Heart left ventricle (tissue), 16 donors: ENCODE data around the gene SLC7A4. TPM values are rescaled to one million over a fixed set of nuclear protein-coding genes. Genes with fewer than 3 reads are reported as not detected.
A peak's percentile ranks its signal among the peaks of the same experiment; 100 is the strongest.

ENCODE experiments used
- ATAC-seq, 4 donors: fragments of 200-7000 bp; cut with Tn5 transposase; one replicate each; pipeline ENCODE4 v1.9.1; 2020 to 2022; ENCODE audit warnings: moderate library complexity in 4 of 4, mild to moderate bottlenecking in 3 of 4, moderate number of reproducible peaks in 1 of 4
- DNase-seq, 5 donors: peaks; one replicate each; pipeline ENCODE4 v3.0.0-alpha.2; 2020
- H3K27ac ChIP-seq, 12 donors: fragments of 200-600 bp; sonication (generic) in 4 of 12; one replicate each; pipeline versions ENCODE4 v1.5.0 to v1.8.0; 2016 to 2022; ENCODE audit warnings: mild to moderate bottlenecking in 2 of 12
- H3K27me3 ChIP-seq, 9 donors: fragments of 200-600 bp; sonication (generic) in 2 of 9; one replicate each; pipeline versions ENCODE4 v1.5.1 to v1.8.0; 2016 to 2022; ENCODE audit warnings: mild to moderate bottlenecking in 3 of 9
- H3K36me3 ChIP-seq, 9 donors: fragments of 200-600 bp; sonication (generic) in 2 of 9; one replicate each; pipeline versions ENCODE4 v1.5.0 to v1.8.0; 2018 to 2022; ENCODE audit warnings: mild to moderate bottlenecking in 2 of 9
- H3K4me1 ChIP-seq, 12 donors: fragments of 200-600 bp; sonication (generic) in 4 of 12; one replicate each; pipeline versions ENCODE4 v1.5.0 to v1.8.0; 2016 to 2022; ENCODE audit warnings: mild to moderate bottlenecking in 3 of 12
- H3K4me3 ChIP-seq, 12 donors: fragments of 200-600 bp; sonication (generic) in 4 of 12; one replicate each; pipeline versions ENCODE4 v1.5.0 to v1.8.0; 2017 to 2022; ENCODE audit warnings: mild to moderate bottlenecking in 9 of 12, moderate library complexity in 4 of 12
- H3K9me3 ChIP-seq, 12 donors: fragments of 200-600 bp; sonication (generic) in 4 of 12; one replicate each; pipeline versions ENCODE4 v1.5.0 to v1.8.0; 2016 to 2022; ENCODE audit warnings: mild to moderate bottlenecking in 1 of 12
- CTCF ChIP-seq, 12 donors: fragments of 200-600 bp; sonication (generic) in 4 of 12; IDR thresholded peaks; one replicate each; pipeline versions ENCODE4 v1.5.0 to v1.8.0; 2018 to 2022; ENCODE audit warnings: antibody characterized with exemption in 12 of 12, mild to moderate bottlenecking in 5 of 12
- POLR2A ChIP-seq, 2 donors: fragments of 450-650 bp; IDR thresholded peaks; one replicate each; pipeline ENCODE4 v1.6.1; 2017; ENCODE audit warnings: antibody characterized with exemption in 2 of 2, mild to moderate bottlenecking in 2 of 2, moderate library complexity in 2 of 2
- WGBS, 4 donors: extraction: QIAGEN DNeasy Blood & Tissue Kit in 2 of 4; methylation state at CpG; one replicate each; pipeline versions ENCODE4 v1.1.5 to v1.1.7; 2013 to 2018; 5-methylcytosine and 5-hydroxymethylcytosine counted together
- intact Hi-C, 10 donors: fragments of 100-400 bp; cut with DNase I; formaldehyde crosslinking; loops; one replicate each; pipeline versions ENCODE4 v1.11.1 to v1.14.2; 2022
- polyA plus RNA-seq, 2 donors: library from polyadenylated mRNA; stranded (reverse); fragments of 200-250 nt; gene quantifications; one replicate each; pipeline ENCODE4 v1.2.3, GENCODE V29; 2013
- total RNA-seq, 9 donors: library from RNA; depleted of rRNA in 2 of 9; stranded (reverse); fragments of >200 nt in 2 of 9; fragmentation: NEBNext Ultra II Directional in 3 of 9; extraction: Animal tissue kit (Norgen Biotek cat#: 25700) in 3 of 9; gene quantifications; one replicate each; pipeline versions ENCODE4 v1.1.0 to v1.2.4, GENCODE V29; 2016 to 2023
- donor health status: ischemic (EF 13 %, LVEDD 7.1; RV severe dilation, severe dysfunction).
- donor health status: healthy with polysubstance abuse.
- donor health status: DM: no; HTN: yes; CAD: no.
- donor health status: DM: no; HTN: no; CAD: no.
- donor health status: ischemic (EF 25% LVEDD 6.9; RV normal size, moderate dysfunction).
- donor health status: ischemic (EF 25% LVEDD 5.7; RV mildly dilated, moderate dysfunction).
- donor health status: healthy.
- donor health status: DM: yes; HTN: yes; CAD: no.
- donor health status: ischemic (EF 35%, LVEDD 5.7; RV mildly dilated, moderate dysfunction).
- donor health status: nonischemic (EF 11% LVEDD 7.7; RV severe dilation, severe dysfunction).
- donor health status: DM: yes; HTN: yes; CAD: no.
- donor health status: PGD.
- donor health status: ischemic (EF 29% LVEDD 5.4; RV normal size, mild dysfunction).
- donor health status: nonischemic (EF 23%, LVEDD 6.1; RV moderate dilation, normal function).

Gene SLC7A4
- total and polyA plus RNA-seq, 11 donors: 0.24 to 2.8 (median 0.31) TPM; not detected in 8

- DNase-seq (peak in 1 of 5 donors; percentile 11), ATAC-seq (no peak)
- intact Hi-C loops: no loop called here
- Histone ChIP-seq H3K36me3 (no peaks in the 10 kb centered on the region), H3K4me1 (peaks cover 0 to 6% (median 0%) of the 10 kb centered on the region in 12 donors), H3K27ac (no peak overlapping the region), H3K9me3 (no peaks in the 10 kb centered on the region), H3K4me3 (no peak overlapping the region), H3K27me3 (peaks cover 0 to 5% (median 0%) of the 10 kb centered on the region in 9 donors)
- 57 to 63% (median 59%) methylated on average over 7 of the region's 7 CpGs for WGBS, 4 donors
- TF ChIP-seq CTCF (IDR thresholded peaks at IDR 0.05): no peak
- no peak for TF ChIP-seq POLR2A (IDR thresholded peaks at IDR 0.05)
Observed at GRCh38 chr22:21055880-21056319, 23.5 kb upstream of the SLC7A4 start.

- no peak for ATAC-seq
- intact Hi-C loops: no loop called here
Observed at GRCh38 chr22:21055564-21055834, 23.1 kb upstream of the SLC7A4 start.

GRCh38 chr22:21054714-21055563, 22.6 kb upstream of the SLC7A4 start:
- ATAC-seq: no peak
- WGBS, 4 donors: 88% methylated on average over 6 to 11 of the region's 11 CpGs
- Histone ChIP-seq H3K4me3 (no peak overlapping the region), H3K27ac (no peak overlapping the region), H3K4me1 (peaks cover 0 to 6% (median 0%) of the 10 kb centered on the region in 12 donors), H3K27me3 (peaks cover 0 to 5% (median 0%) of the 10 kb centered on the region in 9 donors), H3K36me3 (no peaks in the 10 kb centered on the region), H3K9me3 (no peaks in the 10 kb centered on the region)
- no peak for TF ChIP-seq CTCF (IDR thresholded peaks at IDR 0.05)
- TF ChIP-seq POLR2A (IDR thresholded peaks at IDR 0.05): no peak
- DNase-seq: peak in 1 of 5 donors; percentile 20
- intact Hi-C loops: loop anchor here in 1 of 10 donors (5.0 kb wide), 1 partner anchor 88 kb away; the partner anchor contains the start of gene AIFM3

More at GRCh38 chr22:21055564-21055834, 23.1 kb upstream of the SLC7A4 start:
- H3K27ac ChIP-seq: no peak overlapping the region
- H3K4me1 ChIP-seq: peaks cover 0 to 6% (median 0%) of the 10 kb centered on the region in 12 donors
- H3K4me3 ChIP-seq: no peak overlapping the region
- peaks cover 0 to 5% (median 0%) of the 10 kb centered on the region in 9 donors for H3K27me3 ChIP-seq
- TF ChIP-seq POLR2A (IDR thresholded peaks at IDR 0.05): no peak
- no peak for TF ChIP-seq CTCF (IDR thresholded peaks at IDR 0.05)
- no peaks in the 10 kb centered on the region for H3K36me3 ChIP-seq
- peak in 1 of 5 donors; percentile 11 for DNase-seq
- no peaks in the 10 kb centered on the region for H3K9me3 ChIP-seq
- 31 to 71% (median 51%) methylated on average over 3 to 4 of the region's 4 CpGs for WGBS, 4 donors

GRCh38 chr22:21054046-21054713, 21.8 kb upstream of the SLC7A4 start:
- peaks cover 0 to 6% (median 0%) of the 10 kb centered on the region in 12 donors for H3K4me1 ChIP-seq
- TF ChIP-seq POLR2A (IDR thresholded peaks at IDR 0.05) (no peak), CTCF (IDR thresholded peaks at IDR 0.05) (no peak)
- intact Hi-C loops: loop anchor here in 1 of 10 donors (5.0 kb wide), 1 partner anchor 87 kb away; the partner anchor contains the start of gene AIFM3
- H3K36me3 ChIP-seq: no peaks in the 10 kb centered on the region
- no peaks in the 10 kb centered on the region for H3K9me3 ChIP-seq
- H3K4me3 ChIP-seq: no peak overlapping the region
- WGBS, 4 donors: 88 to 90% (median 90%) methylated on average over 14 to 15 of the region's 15 CpGs
- ATAC-seq (no peak), DNase-seq (peak in 1 of 5 donors; percentile 6)
- peaks cover 0 to 5% (median 0%) of the 10 kb centered on the region in 9 donors for H3K27me3 ChIP-seq
- H3K27ac ChIP-seq: no peak overlapping the region
